PFSK-1 (cell line): ENCODE measurements around the gene MTG1.

Experiments
- FOXP2 ChIP-seq: optimal IDR thresholded peaks from 2 replicates; pipeline ENCODE3; 2011; ENCODE audit warnings: borderline replicate concordance, control low read depth, inconsistent platforms; ENCODE audit not compliant: insufficient read depth; ENCODE audit errors: extremely low read length, extremely low read depth
- POLR2AphosphoS5 ChIP-seq: IDR thresholded peaks from 2 replicates; pipeline ENCODE4 v1.6.1; 2012; ENCODE audit warnings: low read depth, mild to moderate bottlenecking, control low read depth, low read length, moderate library complexity
- REST ChIP-seq, 2 experiments: IDR thresholded peaks; 2 replicates each; pipeline versions ENCODE4 v1.6.1 to v1.8.0; 2011 to 2012; ENCODE audit warnings: low read depth in 2 of 2, low read length in 2 of 2, control low read depth in 1 of 2, inconsistent platforms in 1 of 2, mild to moderate bottlenecking in 1 of 2, moderate library complexity in 1 of 2; ENCODE audit not compliant: insufficient read depth in 1 of 2
- SIN3A ChIP-seq: IDR thresholded peaks from 2 replicates; pipeline ENCODE4 v1.6.1; 2012; ENCODE audit warnings: mild to moderate bottlenecking, low read length, moderate library complexity, borderline replicate concordance; ENCODE audit not compliant: insufficient read depth
- TAF1 ChIP-seq: IDR thresholded peaks from 2 replicates; pipeline ENCODE4 v1.6.1; 2012; ENCODE audit warnings: low read length, control low read depth, borderline replicate concordance; ENCODE audit not compliant: insufficient read depth

Gene MTG1

GRCh38 chr10:133442967-133443924 lies 49.3 kb downstream of the MTG1 start:
- TF ChIP-seq TAF1 (no peak), FOXP2 (no peak), SIN3A (no peak), POLR2AphosphoS5 (no peak), REST (IDR thresholded peaks at IDR 0.05; ENCODE audit: insufficient read depth in 1 of 2, low read depth in 2 of 2, low read length in 2 of 2) (no peak)

- no peak for TF ChIP-seq SIN3A
- no peak for TF ChIP-seq TAF1
- no peak for TF ChIP-seq POLR2AphosphoS5
- TF ChIP-seq REST (IDR thresholded peaks at IDR 0.05; ENCODE audit: insufficient read depth in 1 of 2, low read depth in 2 of 2, low read length in 2 of 2): no peak
- TF ChIP-seq FOXP2: no peak
Observed at GRCh38 chr10:133444342-133445267, 50.6 kb downstream of the MTG1 start.

- TF ChIP-seq FOXP2: no peak
- TF ChIP-seq SIN3A: no peak
- TF ChIP-seq REST (IDR thresholded peaks at IDR 0.05; ENCODE audit: insufficient read depth in 1 of 2, low read depth in 2 of 2, low read length in 2 of 2): no peak
- TF ChIP-seq POLR2AphosphoS5: no peak
- TF ChIP-seq TAF1: no peak
Observed at GRCh38 chr10:133445268-133445732, 51.3 kb downstream of the MTG1 start.

- TF ChIP-seq TAF1 (no peak), REST (IDR thresholded peaks at IDR 0.05; ENCODE audit: insufficient read depth in 1 of 2, low read depth in 2 of 2, low read length in 2 of 2) (no peak), FOXP2 (no peak), SIN3A (no peak)
Observed at GRCh38 chr10:133445751-133446708, 52.1 kb downstream of the MTG1 start.
